Measurements from ENCODE around the gene UBE2V1. TPM values are rescaled to one million over a fixed set of nuclear protein-coding genes. Genes with fewer than 3 reads are reported as not detected.
A peak's percentile ranks its signal among the peaks of the same experiment; 100 is the strongest.

The UBE2V1 gene
- polyA plus RNA-seq, 3 donors: 62.2 to 95.5 (median 71.1) TPM

- Histone ChIP-seq H2AFZ (ENCODE audit: insufficient read depth, low read depth, low read length, poor library complexity, severe bottlenecking) (no peak overlapping the region), H3K4me1 (ENCODE audit: control insufficient read depth in 1 of 2, insufficient read depth in 2 of 2, low read length in 2 of 2) (peaks cover 3 to 4% of the 10 kb centered on the region in 2 donors), H3K27ac (ENCODE audit: low read depth in 1 of 2, low read length in 2 of 2) (no peak overlapping the region), H3K9me3 (replicated peaks in 1 of 2; ENCODE audit: control insufficient read depth in 1 of 2, insufficient read depth in 1 of 2, low read length in 2 of 2) (no peaks in the 10 kb centered on the region), H3K9ac (ENCODE audit: insufficient read depth, low read length, poor library complexity, severe bottlenecking) (no peak overlapping the region), H3K4me2 (replicated peaks; ENCODE audit: extremely low read depth, low read length, poor library complexity, severe bottlenecking) (no peak overlapping the region), H4K20me1 (ENCODE audit: insufficient read depth, low read length) (peaks cover 94% of the 10 kb centered on the region), H3K27me3 (ENCODE audit: control insufficient read depth in 2 of 2, insufficient read depth in 2 of 2, low read length in 2 of 2) (no peaks in the 10 kb centered on the region), H3K79me2 (ENCODE audit: insufficient read depth, low read length) (peaks cover 81% of the 10 kb centered on the region), H3K36me3 (replicated peaks in 1 of 2; ENCODE audit: control insufficient read depth in 1 of 2, insufficient read depth in 2 of 2, low read length in 2 of 2) (peaks cover 50 to 73% of the 10 kb centered on the region in 2 donors), H3K4me3 (replicated peaks in 1 of 3; ENCODE audit: low read depth in 2 of 3, low read length in 3 of 3) (no peak overlapping the region)
- Mint-ChIP-seq H3K36me3 (peaks cover 50 to 64% of the 10 kb centered on the region in 2 donors), H3K27ac (no peak overlapping the region), H3K9me3 (no peaks in the 10 kb centered on the region), H3K27me3 (ENCODE audit: low read depth in 3 of 3) (no peaks in the 10 kb centered on the region), H3K4me1 (peaks cover 8% of the 10 kb centered on the region), H3K4me3 (no peak overlapping the region)
- WGBS (ENCODE audit: insufficient coverage): 100% methylated on average over 1 of the region's 3 CpGs
- intact Hi-C loops (cut with micrococcal nuclease): no loop called here
- TF ChIP-seq CTCF (IDR thresholded peaks at IDR 0.05): no peak
- DNase-seq: no peak
Observed at GRCh38 chr20:50096237-50096636, 16.7 kb downstream of the UBE2V1 start.

GRCh38 chr20:50095476-50096078 lies 17.4 kb downstream of the UBE2V1 start:
- peaks cover 8% of the 10 kb centered on the region for H3K4me1 Mint-ChIP-seq
- no peaks in the 10 kb centered on the region for H3K27me3 Mint-ChIP-seq (ENCODE audit: low read depth in 3 of 3)
- intact Hi-C loops (cut with micrococcal nuclease): no loop called here
- H3K9me3 Mint-ChIP-seq: no peaks in the 10 kb centered on the region
- no peaks in the 10 kb centered on the region for H3K4me1 ChIP-seq (ENCODE audit: control insufficient read depth in 1 of 2, insufficient read depth in 2 of 2, low read length in 2 of 2)
- H3K27ac Mint-ChIP-seq: peak overlapping the region in 1 of 7 donors; percentile 12
- peaks cover 50 to 78% of the 10 kb centered on the region in 2 donors for H3K36me3 ChIP-seq (replicated peaks in 1 of 2; ENCODE audit: control insufficient read depth in 1 of 2, insufficient read depth in 2 of 2, low read length in 2 of 2)
- no peak overlapping the region for H2AFZ ChIP-seq (ENCODE audit: insufficient read depth, low read depth, low read length, poor library complexity, severe bottlenecking)
- peaks cover 50 to 67% of the 10 kb centered on the region in 2 donors for H3K36me3 Mint-ChIP-seq
- no peak for TF ChIP-seq CTCF (IDR thresholded peaks at IDR 0.05)
- WGBS (ENCODE audit: insufficient coverage): 98% methylated on average over 4 of the region's 4 CpGs
- no peaks in the 10 kb centered on the region for H3K9me3 ChIP-seq (replicated peaks in 1 of 2; ENCODE audit: control insufficient read depth in 1 of 2, insufficient read depth in 1 of 2, low read length in 2 of 2)
- H3K9ac ChIP-seq (ENCODE audit: insufficient read depth, low read length, poor library complexity, severe bottlenecking): no peak overlapping the region
- peaks cover 81% of the 10 kb centered on the region for H3K79me2 ChIP-seq (ENCODE audit: insufficient read depth, low read length)
- H3K27me3 ChIP-seq (ENCODE audit: control insufficient read depth in 2 of 2, insufficient read depth in 2 of 2, low read length in 2 of 2): no peaks in the 10 kb centered on the region
- no peak for DNase-seq
- H3K27ac ChIP-seq (ENCODE audit: low read depth in 1 of 2, low read length in 2 of 2): no peak overlapping the region
- peaks cover 94% of the 10 kb centered on the region for H4K20me1 ChIP-seq (ENCODE audit: insufficient read depth, low read length)
- no peak overlapping the region for H3K4me3 ChIP-seq (replicated peaks in 1 of 3; ENCODE audit: low read depth in 2 of 3, low read length in 3 of 3)
- H3K4me2 ChIP-seq (replicated peaks; ENCODE audit: extremely low read depth, low read length, poor library complexity, severe bottlenecking): no peak overlapping the region
- no peak overlapping the region for H3K4me3 Mint-ChIP-seq
